ENCODE data around the gene PREX1. TPM values are rescaled to one million over a fixed set of nuclear protein-coding genes. Genes with fewer than 3 reads are reported as not detected.

Gene PREX1
- total RNA-seq, 1 donor from 2014 or later, result 11.2 TPM

DNA sequence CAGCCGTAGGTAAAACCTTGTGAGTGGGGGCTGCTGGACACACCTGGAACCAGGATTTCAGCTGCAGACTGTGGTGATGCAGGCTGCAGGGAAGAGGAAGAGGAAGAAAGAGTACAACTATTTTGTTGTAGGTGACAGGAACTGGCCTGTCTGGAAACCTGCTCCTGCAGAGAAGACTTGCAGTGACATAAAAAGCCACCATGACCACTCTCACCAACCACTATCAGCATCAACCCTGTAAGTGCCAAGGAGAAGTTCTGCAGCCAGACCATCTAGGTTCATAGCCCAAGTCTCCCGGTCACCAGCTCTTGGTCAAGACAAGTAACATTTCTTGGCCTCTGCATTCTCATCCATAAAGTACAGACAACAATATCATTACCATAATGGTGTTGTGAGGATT lies 91.2 kb downstream of the PREX1 start:
- H3K27ac ChIP-seq (replicated peaks), result no peak overlapping the region
- no peak for DNase-seq
- H3K4me3 ChIP-seq, result no peak overlapping the region
- H3K27me3 ChIP-seq (ENCODE audit: low read depth), result no peaks in the 10 kb centered on the region
- no peaks in the 10 kb centered on the region for H3K9me3 ChIP-seq (replicated peaks)
- H3K4me1 ChIP-seq, result peaks cover 57% of the 10 kb centered on the region
- intact Hi-C loops (cut with micrococcal nuclease), result loop anchor here (5.0 kb wide), 1 partner anchor 49 kb away; no protein-coding TSS in a partner anchor
- TF ChIP-seq, protein P1, sequence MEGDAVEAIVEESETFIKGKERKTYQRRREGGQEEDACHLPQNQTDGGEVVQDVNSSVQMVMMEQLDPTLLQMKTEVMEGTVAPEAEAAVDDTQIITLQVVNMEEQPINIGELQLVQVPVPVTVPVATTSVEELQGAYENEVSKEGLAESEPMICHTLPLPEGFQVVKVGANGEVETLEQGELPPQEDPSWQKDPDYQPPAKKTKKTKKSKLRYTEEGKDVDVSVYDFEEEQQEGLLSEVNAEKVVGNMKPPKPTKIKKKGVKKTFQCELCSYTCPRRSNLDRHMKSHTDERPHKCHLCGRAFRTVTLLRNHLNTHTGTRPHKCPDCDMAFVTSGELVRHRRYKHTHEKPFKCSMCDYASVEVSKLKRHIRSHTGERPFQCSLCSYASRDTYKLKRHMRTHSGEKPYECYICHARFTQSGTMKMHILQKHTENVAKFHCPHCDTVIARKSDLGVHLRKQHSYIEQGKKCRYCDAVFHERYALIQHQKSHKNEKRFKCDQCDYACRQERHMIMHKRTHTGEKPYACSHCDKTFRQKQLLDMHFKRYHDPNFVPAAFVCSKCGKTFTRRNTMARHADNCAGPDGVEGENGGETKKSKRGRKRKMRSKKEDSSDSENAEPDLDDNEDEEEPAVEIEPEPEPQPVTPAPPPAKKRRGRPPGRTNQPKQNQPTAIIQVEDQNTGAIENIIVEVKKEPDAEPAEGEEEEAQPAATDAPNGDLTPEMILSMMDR (IDR thresholded peaks at IDR 0.05; ENCODE audit: borderline replicate concordance), result no peak
- H3K36me3 ChIP-seq, result peaks cover 7% of the 10 kb centered on the region

DNA sequence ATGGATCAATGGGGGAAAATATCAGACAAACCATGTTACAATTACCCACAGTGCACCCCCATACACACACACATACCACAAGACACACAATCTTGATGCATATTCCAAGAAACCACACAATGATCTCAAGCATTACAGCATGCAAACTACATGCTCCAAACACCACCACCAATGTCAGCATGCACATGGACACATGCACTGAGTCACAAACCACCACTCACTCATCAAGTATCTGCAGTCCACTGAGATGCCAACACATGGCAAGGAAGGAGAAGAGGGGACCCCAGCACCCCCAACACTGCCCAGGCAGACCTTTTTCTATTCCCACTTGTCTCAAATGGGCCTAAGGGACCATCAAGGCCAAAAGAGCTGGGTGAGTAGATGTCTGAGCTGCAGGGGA lies 91.6 kb downstream of the PREX1 start:
- Histone ChIP-seq H3K36me3 (peaks cover 7% of the 10 kb centered on the region), H3K4me3 (no peak overlapping the region), H3K4me1 (peaks cover 60% of the 10 kb centered on the region), H3K27me3 (ENCODE audit: low read depth) (no peaks in the 10 kb centered on the region), H3K27ac (replicated peaks) (no peak overlapping the region), H3K9me3 (replicated peaks) (no peaks in the 10 kb centered on the region)
- TF ChIP-seq, protein P1 (IDR thresholded peaks at IDR 0.05; ENCODE audit: borderline replicate concordance), result no peak
- intact Hi-C loops (cut with micrococcal nuclease), result loop anchor here (5.0 kb wide), 1 partner anchor 49 kb away; no protein-coding TSS in a partner anchor
- DNase-seq, result no peak

DNA sequence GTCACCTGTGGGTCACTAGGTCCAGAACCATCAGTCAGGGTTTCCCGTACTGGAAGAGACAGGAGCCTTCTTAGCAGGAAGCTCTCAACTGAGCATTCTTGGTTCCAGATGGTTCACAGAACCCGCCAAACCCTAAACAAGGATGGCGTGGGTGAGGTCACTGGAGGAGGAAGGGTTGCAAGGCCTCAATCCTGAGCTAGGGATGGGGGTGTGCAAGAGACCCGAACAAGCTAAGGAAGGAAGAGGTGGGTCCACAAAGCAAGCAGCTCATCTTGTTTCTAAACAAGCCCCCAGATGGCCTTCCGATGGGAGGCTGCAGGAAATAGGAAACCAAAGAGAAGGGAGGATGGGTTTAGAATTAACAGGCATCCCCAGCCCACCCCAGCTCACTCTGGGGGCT lies 92.7 kb downstream of the PREX1 start:
- Histone ChIP-seq H3K36me3 (peaks cover 7% of the 10 kb centered on the region), H3K27ac (replicated peaks) (peak overlapping the region; percentile 45), H3K9me3 (replicated peaks) (no peaks in the 10 kb centered on the region), H3K4me1 (peaks cover 60% of the 10 kb centered on the region), H3K27me3 (ENCODE audit: low read depth) (no peaks in the 10 kb centered on the region), H3K4me3 (no peak overlapping the region)
- TF ChIP-seq, protein P1 (IDR thresholded peaks at IDR 0.05; ENCODE audit: borderline replicate concordance), result no peak
- intact Hi-C loops (cut with micrococcal nuclease), result loop anchor here (5.0 kb wide), 1 partner anchor 48 kb away; no protein-coding TSS in a partner anchor
- DNase-seq, result no peak

DNA sequence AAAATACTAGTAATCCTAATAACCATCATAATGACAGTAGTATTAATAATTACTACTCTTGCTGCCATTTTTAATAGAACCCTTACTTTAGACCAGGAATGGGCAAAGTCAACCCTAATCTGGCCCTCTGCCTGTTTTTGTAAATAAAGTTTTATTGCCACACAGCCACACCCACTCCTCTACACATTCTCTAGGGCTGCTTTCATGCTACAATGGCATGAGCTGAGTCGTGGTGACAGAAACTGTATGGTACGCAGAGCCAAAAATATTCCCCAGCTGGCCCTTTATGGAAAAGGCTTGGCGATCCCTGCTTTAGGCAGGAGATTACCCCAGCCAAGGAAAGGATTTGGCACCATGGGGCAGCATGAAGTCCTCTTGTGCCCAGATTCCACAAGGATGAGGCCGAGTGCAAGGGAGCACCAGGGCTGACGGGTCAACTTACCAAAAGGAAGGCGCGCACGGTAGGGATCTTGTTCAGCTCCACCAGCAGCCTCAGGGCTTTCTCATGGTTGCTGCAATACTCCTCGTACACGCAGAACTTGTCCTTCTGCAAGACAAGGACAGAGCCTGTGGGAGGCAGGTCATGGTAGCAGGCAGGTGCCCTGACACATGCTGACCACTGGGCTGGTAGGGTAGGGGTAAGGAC lies 93.6 kb downstream of the PREX1 start:
- DNase-seq, result no peak
- intact Hi-C loops (cut with micrococcal nuclease), result no loop called here
- peaks cover 60% of the 10 kb centered on the region for H3K4me1 ChIP-seq
- no peak overlapping the region for H3K4me3 ChIP-seq
- peak overlapping the region; percentile 45 for H3K27ac ChIP-seq (replicated peaks)
- H3K27me3 ChIP-seq (ENCODE audit: low read depth), result no peaks in the 10 kb centered on the region
- H3K9me3 ChIP-seq (replicated peaks), result no peaks in the 10 kb centered on the region
- peaks cover 7% of the 10 kb centered on the region for H3K36me3 ChIP-seq
- TF ChIP-seq, protein P1 (IDR thresholded peaks at IDR 0.05; ENCODE audit: borderline replicate concordance), result no peak

DNA sequence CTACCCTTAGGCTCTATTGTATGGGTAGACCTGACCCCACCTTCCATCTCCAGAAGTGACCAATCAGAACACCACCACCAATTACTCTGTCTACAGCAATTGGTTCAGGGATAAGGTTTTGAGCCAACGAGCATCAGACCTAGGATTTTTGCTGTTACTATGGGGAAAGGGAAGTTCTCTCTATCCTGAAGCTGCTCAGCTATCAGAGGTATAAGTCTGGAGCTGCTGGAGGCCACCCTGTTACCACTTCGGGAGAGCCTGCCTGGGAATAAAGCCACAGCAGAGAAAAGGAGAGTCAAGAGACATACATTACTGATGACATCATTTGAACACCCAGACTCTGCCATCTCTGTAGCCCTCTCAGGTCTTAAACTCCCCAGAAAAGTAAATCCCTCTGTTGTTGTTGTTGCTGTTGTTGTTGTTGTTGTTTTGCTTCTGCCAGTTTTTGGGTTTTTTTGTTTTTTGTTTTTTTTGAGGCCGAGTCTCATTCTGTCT lies 94.5 kb downstream of the PREX1 start:
- TF ChIP-seq, protein P1 (IDR thresholded peaks at IDR 0.05; ENCODE audit: borderline replicate concordance), result no peak
- Histone ChIP-seq H3K4me1 (peaks cover 52% of the 10 kb centered on the region), H3K27ac (replicated peaks) (no peak overlapping the region), H3K9me3 (replicated peaks) (no peaks in the 10 kb centered on the region), H3K36me3 (peaks cover 7% of the 10 kb centered on the region), H3K27me3 (ENCODE audit: low read depth) (no peaks in the 10 kb centered on the region), H3K4me3 (no peak overlapping the region)
- no peak for DNase-seq
- intact Hi-C loops (cut with micrococcal nuclease), result no loop called here
